Activated CD8-positive, alpha-beta memory T cell treated with anti-CD3 and anti-CD28 coated beads for 4 hours (primary cell): ENCODE data around the gene GOLGA6L1.
"Not testable (repeated sequence)": the region's sequence is repeated elsewhere in the genome, so short reads cannot be mapped to it uniquely, and the experiment has no call there.

Experiments
- DNase-seq, 2 donors: peaks; one replicate each; pipeline ENCODE4 v3.0.0-alpha.2; 2020; ENCODE audit warnings: low read depth in 2 of 2

GOLGA6L1 gene, protein sequence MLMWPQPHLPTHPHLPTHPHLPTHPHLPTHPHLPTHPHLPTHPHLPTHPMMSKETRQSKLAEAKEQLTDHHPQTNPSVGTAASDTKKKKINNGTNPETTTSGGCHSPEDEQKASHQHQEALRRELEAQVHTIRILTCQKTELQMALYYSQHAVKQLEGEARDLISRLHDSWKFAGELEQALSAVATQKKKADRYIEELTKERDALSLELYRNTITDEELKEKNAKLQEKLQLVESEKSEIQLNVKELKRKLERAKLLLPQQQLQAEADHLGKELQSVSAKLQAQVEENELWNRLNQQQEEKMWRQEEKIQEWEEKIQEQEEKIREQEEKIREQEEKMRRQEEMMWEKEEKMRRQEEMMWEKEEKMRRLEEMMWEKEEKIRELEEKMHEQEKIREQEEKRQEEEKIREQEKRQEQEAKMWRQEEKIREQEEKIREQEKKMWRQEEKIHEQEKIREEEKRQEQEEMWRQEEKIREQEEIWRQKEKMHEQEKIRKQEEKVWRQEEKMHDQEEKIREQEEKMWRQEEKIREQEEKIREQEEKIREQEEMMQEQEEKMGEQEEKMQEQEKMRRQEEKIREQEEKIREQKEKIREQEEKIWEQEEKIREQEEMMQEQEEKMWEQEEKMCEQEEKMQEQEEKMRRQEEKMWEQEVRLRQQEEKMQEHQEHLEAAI

DNA sequence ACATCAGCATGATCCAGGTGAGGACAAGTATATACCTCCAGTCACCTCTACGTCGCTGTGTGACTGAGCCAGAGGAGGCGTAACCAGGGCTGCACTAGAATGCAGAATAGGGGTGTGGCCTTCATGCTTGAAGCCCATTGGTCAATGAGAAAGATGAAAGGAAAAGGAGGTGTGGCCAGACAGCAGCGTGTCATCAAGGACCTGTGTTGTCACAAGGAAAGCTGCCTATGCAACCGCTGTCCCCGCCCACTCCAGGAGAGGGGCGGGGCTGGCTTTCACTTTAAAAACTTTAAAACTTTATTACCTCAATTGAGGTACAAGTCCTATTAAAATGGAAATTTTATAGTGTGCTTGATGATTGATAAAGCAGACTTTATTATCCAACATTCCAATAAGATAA lies at the start of gene GOLGA6L1:
Gene GOLGA6L1 (minus strand): TSS at position 101 of the 400 bp plus-strand sequence. CDS start 91 bp downstream, at position 10.
- not testable (repeated sequence) for DNase-seq

DNA sequence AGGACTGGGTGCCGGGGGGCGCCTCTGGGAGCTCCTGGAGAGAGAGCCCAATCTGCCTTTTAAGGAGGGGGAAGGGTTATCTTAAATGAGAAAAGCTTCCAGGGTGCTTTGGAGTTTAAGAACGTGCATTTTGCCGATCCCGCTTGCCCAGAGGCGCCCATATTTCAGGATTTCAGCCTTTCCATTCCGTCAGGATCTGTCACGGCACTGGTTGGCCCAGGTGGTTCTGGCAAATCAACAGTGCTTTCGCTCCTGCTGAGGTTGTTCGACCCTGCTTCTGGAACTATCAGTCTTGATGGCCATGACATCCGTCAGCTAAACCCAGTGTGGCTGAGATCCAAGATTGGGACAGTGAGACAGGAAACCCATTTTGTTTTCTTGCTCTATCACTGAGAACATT lies 44.6 kb upstream of the GOLGA6L1 start:
- DNase-seq: not testable (repeated sequence)

DNA sequence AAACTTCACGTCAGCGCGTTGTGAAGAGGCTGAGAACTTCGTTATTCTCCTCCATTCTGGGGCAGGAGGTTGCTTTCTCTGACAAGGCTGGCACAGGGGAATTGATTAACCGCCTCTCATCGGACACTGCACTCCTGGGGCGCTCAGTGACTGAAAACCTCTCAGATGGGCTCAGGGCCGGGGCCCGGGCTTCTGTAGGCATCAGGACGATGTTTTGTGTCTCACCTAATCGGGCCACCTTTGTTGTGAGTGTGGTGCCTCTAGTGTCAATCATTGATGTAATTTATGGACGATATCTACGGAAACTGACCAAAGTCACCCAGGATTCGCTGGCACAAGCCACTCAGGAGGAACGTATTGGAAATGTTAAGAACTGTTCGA lies 43.9 kb upstream of the GOLGA6L1 start:
- DNase-seq: not testable (repeated sequence)

DNA sequence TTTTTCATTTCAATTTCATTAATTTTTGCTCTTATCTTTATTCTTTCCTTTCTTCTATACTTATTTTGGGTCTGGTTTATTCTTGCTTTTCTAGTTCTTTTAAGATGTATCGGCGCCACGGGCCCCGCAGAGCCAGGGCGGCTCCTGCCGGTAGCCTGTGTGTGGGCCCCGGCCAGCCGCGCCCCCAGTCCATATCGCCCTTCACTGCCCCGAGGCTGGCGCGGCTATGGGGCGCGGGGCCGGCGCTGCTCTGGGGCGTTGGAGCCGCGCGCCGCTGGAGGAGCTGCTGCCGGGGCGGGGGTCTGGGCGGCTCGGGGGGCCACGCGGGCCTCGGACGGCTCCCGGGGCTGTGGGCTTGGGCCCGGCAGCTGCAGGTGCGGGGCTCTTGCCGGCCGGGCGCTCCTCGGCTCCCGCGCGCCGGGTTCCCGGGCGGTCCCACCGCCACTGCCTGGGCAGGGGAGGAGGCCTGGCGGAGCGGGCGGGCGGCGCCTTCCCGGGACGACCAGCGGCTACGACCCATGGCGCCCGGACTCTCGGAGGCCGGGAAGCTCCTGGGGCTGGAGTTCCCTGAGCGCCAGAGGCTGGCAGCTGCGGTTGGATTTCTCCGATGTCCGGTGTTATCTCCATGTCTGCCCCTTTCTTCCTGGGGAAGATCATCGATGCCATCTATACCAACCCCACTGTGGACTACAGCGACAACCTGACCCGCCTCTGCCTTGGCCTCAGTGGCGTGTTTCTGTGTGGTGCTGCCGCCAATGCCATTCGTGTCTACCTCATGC lies 43.3 kb upstream of the GOLGA6L1 start:
- not testable (repeated sequence) for DNase-seq

DNA sequence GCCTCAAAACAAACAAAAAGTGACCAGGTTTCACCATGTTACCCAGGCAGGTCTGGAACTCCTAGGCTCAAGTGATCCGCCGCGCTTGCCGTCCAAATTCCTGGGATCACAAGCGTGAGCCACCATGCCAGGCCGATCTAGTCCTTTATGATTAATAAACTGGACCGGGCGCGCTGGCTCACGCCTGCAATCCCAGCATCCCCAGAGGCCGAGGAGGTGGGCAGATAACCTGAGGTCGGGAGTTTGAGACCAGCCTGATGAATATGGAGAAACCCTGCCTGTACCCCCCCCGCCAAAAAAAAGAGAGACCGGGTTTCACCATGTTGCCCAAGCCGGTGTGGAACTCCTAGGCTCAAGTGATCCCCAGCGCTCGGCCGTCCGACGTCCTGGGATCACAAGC lies 40.1 kb upstream of the GOLGA6L1 start:
- not testable (repeated sequence) for DNase-seq

DNA sequence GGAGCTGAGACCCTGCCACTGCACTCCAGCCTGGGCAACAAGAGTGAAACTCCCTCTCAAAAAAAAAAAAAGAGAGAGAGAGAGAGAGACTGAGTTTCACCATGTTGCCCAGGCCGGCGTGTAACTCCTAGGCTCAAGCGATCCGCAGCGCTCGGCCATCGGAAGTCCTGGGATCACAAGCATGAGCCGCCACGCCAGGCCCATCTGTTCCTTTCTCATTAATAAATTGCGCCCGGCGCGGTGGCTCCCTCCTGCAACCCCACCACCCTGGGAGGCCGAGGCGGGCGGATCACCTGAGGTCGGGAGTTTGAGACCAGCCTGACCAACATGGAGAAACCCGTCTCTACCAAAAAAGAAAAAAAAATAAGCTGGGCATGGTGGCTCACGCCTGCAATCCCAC lies 39.0 kb upstream of the GOLGA6L1 start:
- not testable (repeated sequence) for DNase-seq

DNA sequence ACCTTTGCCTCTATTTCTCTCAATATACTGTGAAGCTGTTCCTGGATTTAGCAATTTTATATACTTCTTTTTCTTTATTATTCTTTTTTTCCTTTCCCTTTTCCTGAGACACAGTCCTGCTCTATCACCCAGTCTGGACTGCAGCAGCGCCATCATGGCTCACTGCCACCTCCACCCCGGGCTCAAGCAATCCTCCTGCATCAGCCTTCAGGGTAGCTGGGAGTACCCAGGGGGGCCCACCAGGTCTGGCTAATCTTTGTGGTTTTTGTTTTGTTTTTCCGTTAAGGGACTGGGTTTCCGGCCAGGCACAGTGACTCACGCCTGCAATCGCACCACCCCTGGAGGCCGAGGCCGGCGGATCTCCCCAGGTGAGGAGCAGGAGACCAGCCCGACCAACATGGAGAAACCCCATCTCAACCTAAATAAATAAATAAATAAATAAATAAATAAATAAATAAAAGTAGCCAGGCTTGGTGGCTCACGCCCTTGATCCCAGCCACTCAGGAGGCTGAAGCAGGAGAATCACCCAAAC lies 38.1 kb upstream of the GOLGA6L1 start:
- not testable (repeated sequence) for DNase-seq

DNA sequence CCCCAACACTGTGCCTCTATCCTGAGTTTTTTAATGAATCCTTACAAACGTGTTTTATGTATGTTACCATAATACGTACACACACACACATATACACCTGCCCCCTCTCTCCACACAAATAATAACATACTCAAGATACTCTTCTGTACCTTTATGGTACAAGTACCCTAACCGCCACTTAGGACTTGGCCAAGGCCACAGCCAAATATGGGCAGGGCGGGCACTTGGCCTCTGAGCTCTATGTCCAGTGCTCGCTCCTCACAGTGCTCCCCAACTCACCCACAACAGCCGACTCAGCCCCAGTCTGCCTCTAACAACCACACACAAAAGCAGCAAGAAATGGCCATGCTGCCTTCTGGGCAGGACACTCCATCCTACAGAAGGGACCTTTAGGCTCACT lies 3.8 kb downstream of the GOLGA6L1 start:
- not testable (repeated sequence) for DNase-seq

DNA sequence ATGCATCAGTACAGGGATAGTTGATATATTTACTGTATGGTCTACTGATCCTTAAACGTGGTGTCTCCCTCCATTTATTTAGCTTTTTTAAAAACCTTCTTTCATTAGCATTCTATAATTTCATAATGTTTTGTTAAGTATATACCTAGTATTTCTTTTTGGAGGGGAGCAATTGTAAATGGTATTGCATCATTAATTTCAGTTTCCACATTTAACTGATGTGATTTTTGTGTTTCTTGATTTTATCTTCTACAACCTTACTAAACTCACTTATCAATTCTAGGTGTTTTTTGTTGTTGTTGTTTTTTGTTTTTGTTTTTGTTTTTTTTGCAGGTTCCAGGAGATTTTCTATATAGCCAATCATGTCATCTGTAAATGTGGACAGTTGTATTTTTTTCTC lies 18.4 kb downstream of the GOLGA6L1 start:
- DNase-seq: no peak

DNA sequence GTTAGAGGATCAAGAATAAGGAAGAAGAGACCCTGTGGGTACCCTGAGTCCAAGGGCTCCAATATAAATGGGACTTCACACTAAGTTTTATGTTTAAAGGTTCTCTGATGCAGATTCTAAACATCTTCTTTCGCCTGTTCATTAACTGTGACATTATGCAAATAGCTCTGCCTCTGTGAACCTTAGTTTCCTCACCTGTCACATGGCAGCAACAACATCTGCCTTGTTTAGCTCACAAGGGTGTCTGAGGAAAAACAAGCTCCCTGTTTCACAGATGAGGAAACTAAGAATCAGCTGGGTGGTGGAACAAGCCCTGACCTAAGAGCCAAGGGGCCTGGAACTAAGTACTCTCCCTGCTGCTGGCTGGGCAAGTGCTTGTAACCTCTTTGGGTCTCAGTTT lies 40.8 kb downstream of the GOLGA6L1 start:
- DNase-seq: no peak

DNA sequence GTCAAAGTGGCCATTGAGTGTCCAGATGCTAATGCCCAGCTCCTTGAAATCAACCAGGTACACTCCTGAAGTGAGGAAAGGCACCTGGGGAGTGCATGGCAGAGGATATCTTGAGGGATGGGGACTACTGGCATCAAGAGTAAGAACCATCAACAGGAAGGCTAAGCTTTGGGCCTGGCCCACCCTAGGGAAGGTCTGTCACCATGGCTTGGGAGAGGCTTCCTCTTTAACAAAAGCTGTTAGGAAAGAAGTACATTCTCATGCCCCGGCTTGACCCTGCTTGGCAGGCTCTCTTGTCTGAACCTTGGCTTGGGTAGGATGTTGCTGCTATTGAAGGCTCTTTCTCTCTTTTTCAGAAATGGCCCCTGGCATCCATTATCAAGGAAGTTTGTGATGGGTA lies 53.5 kb downstream of the GOLGA6L1 start:
- no peak for DNase-seq

DNA sequence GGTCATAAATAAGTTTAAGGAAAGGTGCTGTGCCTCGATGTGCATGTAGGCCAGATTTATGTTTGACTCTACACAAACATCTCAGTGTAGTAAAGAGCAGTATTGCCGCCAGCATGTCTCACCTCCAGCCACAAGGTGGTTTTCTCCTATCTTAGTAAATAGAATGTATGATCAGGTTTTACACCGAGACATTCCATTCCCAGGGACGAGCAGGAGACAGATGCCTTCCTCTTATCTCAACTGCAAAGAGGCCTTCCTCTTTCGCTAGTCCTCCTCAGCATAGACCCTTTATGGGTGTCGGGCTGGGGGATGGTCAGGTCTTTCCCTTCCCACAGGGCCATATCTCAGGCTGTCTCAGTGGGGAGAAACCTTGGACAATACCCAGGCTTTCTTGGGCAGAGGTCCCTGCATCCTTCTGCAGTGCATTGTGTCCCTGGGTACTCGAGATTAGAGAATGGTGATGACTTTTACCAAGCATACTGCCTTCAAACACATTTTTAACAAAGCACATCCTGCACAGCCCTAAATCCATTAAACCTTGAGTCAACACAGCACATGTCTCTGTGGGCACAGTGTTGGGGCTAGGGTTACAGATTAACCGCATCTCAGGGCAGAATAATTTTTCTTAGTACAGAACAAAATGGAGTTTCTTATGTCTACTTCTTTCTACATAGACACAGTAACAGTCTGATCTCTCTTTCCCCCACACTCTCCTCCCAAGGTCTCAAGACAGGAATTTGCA lies 54.5 kb downstream of the GOLGA6L1 start:
- not testable (repeated sequence) for DNase-seq

DNA sequence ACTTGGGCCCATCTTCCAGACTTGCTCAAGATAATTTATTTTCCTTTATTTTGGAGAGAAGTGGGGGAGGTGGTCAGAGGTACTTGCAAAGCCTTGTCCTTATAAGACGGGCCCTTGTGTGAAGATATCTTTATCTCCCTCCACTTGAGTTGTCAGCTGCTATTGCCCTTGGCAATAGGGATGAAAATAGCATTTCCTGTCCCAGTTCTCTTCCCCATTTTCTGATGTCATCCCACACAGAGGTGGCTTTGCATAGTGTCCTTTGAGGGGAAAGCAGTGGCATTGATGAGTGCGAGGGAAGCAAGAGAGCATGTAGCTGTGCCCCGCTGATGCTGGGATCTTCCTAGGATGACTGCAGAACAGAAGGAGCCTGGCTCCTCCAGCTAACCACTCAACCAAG lies 55.4 kb downstream of the GOLGA6L1 start:
- DNase-seq: no peak

DNA sequence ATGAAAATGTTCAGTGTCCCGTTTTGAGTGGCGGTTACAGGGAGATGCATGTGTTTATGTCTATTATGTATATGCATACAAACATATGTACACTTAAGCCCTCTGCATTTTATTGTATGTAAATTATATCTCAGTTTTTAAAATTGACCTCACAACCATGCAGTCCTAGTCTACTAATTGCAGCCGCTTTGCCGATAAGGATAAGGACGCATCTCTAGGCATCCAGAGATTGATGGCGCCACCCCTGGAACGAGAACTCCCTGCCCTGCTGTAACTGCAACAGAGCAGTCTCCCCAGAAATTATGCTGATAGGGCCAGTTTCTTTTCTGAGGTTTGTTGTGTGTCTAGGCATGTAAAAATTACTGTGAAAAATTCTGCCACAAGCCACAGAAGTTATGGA lies 56.9 kb downstream of the GOLGA6L1 start:
- DNase-seq: no peak
